GM18508 (cell line): ENCODE data around the gene SENP7.
"Not testable (repeated sequence)": the region's sequence is repeated elsewhere in the genome, so short reads cannot be mapped to it uniquely, and the experiment has no call there.

Experiments
- ATAC-seq: cut with Tn5 transposase; IDR thresholded peaks from one replicate; pipeline ENCODE4 v1.9.1; 2021; ENCODE audit warnings: moderate number of reproducible peaks; ENCODE audit not compliant: insufficient read depth, unreplicated experiment

The SENP7 gene

DNA sequence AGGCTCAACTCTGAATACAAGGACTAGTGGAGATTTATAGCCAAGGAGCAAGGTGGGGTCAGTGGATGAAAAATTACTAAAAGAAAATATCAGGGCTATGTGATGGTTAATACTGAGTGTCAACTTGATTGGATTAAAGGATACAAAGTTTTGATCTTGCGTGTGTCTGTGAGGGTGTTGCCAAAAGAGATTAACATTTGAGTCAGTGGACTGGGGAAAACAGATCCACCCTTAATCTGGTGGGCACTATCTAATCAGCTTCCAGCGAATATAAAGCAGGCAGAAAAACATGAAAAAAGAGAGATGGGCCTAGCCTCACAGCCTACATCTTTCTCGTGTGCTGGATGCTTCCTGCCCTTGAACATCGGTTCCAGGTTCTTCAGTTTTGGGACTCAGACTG is 14.4 kb upstream of the SENP7 start:
- no peak for ATAC-seq

DNA sequence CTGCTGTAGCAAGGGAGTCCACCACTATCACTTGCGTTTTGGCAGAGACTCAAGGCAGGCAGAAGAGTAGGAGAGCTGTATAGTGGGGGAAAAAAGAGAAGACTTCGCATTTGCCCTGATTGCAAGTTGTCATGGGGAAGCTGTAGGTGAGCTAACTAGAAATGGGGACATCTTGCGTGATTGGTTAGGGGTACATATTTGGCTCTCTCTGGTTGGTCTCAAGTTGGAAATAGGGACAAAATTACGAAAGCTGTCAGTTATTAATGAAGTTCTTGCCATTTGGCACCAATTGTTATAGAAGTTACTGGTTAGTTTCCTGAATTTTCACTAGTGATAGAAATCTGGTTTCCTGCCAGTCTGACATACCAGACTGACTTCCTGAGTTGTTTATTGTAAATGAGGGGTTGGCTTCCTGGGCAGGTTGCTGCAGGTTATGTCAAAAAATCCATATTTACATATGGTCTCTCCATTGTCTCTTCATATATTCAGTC is 8.2 kb upstream of the SENP7 start:
- ATAC-seq: no peak

DNA sequence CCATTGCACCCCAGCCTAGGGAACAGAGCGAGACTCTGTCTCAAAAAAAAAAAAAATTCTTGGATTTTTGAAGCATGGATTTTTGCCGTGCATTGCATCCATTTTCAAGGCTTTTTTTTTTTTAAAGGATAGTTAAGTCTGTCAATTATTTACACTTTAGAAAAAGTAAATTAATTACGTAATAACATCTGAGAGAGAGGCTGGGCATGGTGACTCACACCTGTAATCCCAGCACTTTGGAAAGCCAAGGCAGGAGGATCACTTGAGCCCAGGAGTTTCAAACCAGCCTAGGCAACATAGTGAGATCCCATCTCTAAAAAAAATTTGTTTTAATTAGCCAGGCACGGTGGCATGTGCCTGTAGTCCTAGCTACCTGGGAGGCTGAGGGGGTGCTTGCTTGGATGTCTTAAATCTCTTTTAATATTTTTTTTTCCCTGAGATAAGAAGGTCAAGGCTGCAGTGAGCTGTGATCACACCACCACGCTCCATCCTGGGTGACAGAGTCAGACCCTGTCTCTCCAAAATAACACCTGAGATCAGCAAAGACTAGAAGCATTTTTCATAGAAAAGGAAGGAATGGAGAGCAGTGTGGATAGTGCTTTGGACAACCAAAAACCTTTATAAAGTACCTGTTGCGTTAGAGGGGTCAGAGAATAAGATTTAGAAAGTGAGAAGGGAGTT is 6.8 kb upstream of the SENP7 start:
- ATAC-seq: no peak

DNA sequence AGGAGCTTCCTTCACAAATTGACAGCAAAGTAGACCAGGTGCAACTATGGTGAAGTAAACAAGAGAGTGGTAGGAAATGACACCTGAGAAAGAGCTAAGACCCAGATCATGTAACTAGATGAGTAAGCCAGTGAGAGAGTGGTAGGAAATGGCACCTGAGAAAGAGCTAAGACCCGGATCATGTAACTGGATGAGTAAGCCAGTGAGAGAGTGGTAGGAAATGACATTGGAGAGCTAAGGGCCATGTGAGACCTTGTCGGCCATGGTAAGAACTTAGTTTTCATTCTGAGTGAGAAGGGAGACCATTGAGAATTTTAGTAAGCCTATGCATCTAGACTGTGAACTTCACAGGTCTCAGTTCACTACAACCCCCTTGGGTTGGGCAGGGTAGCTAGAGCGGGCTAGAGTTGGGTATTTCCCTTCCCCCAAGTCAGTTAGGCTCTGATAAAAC is 5.4 kb upstream of the SENP7 start:
- ATAC-seq: peak; percentile 98

DNA sequence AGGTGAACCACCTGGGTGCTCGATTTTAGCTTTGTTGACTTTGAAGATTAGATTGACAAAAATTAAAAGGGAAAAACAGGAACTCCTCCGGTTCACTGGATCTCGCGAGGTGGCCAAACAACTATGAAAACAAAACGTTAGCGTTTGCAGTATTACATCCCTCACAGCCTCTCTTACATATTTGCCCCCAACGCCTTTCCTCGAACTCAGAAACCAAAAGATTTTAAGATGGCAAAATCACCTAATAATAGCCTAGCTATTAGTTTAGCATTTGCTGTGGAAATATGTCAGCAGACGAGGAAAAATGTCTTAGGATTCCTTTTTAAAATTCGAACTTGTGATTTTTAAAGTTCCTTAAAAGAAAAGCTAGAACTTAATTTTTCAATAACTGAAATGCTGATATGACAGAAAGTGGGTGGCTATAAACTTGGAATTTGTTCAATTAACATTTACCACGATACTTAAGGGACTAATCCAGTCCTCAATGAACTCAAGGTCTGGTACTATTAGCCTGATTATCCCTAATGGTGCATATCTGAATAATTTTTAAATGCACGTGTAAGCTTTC is 491 bp upstream of the SENP7 start:
- ATAC-seq: peak; percentile 14

DNA sequence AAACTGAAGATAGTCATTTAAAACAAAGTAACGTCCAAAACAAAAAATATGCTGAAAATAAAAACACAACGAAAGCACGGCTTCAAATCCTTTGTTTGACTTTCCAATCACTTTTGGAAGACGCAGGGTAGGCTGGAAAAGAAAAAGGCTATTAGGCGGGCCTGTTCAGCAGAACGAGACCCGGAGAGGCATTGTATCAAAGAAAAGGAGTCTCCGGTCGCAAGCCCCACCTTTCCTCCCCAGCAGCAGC is 691 bp downstream of the SENP7 start:
- ATAC-seq: peak; percentile 8

DNA sequence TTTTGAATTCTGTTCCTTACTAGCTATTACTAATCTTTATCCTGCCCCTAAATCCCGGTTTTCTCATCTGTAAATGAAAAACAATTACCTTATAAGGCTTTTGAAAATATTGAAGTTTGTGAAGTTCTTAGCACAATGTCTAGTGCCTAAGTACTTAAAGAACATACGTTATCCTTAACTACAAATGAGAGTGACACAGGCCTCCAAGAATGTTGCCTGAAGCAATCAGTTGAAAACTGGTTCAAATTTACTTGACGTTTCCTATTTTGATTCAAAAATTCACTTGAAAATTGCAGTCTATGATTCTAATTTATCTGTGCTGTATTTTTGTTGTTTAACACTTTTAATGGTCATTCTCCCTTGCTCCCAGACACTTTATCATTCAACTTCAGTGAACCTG is 3.2 kb downstream of the SENP7 start:
- no peak for ATAC-seq

DNA sequence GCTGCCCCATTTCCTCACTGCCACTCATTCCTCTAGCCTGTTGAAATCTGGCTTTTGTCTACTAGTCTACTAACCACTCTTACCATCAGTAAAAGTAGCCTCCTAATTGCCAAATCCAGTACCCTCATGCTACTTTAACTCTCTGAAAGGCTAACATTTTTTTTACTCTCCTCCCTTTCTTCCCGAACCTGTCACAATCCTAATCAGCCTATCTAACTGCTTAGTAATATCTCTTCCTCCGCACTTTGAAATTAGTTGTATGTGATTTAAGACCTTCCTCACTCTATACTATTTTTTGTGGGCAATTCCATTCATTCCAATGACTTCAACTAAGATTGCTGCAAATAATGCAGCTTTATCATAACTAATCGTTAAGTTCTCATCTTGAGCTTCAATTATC is 3.7 kb downstream of the SENP7 start:
- no peak for ATAC-seq

DNA sequence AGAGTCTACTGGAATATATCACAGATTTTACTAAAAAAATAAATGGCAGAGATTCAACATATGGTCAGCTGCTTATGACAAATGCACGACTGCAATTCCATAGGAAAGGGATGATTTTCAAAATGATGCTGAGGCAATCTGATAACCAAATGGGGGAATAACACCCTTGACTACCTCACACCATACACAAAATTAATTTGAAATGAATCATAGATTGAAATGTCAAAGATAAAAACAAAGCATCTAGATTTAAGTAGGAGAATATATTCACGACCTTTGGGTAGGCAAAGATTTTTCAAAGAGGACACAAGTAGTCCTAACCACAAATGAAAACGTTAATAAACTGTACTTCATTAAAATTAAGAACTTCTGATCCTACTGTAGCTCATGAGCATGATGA is 11.2 kb downstream of the SENP7 start:
- ATAC-seq: no peak

DNA sequence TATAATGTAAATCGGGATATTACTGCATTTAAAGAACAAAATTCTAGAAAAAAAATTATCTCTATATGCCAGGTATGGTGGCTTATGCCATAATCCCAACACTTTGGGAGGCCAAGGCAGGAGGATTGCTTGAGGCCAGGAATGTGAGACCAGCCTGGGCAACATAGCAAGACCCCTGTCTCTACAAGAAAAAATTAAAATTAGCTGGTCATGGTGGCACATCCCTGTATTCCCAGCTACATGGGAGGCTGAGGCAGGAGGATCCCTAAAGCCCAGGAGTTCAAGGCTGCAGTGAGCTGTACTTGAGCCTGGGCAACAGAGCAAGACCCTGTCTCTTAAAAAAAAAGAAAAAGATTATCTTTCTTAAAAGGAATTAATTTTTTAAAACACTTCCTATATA is 12.8 kb downstream of the SENP7 start:
- ATAC-seq: no peak

DNA sequence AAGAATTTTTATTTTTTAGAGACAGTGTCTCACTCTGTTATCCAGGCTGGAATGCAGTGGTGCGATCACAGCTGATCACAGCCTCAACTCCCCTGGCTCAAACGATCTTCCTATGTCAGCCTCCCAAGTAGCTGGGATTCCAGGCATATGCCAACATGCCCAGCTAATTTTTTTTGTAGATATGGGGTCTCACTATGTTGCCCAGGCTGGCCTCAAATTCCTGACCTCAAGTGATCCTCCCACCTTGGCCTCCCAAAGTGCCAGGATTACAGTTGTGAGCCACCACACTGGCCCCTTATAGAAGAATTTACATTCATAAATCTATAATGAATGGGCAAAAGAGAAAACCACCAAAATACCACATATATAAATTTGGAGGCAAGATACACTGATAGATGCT is 15.2 kb downstream of the SENP7 start:
- ATAC-seq: no peak

DNA sequence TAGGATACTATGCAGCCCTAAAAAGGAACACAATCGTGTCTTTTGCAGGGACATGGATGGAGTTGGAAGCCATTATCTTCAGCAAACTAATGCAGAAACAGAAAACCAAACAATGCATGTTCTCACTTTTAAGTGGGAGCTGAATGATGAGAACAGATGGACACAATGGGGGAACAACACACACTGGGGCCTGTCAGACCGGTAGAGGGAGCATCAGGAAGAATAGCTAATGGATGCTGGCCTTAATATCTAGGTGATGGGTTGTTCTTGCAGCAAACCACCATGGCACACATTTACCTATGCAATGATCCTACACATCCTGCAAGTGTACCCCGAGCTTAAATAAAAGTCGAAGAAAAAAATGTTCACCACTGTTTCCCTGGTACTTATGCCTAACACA is 17.5 kb downstream of the SENP7 start:
- no peak for ATAC-seq

DNA sequence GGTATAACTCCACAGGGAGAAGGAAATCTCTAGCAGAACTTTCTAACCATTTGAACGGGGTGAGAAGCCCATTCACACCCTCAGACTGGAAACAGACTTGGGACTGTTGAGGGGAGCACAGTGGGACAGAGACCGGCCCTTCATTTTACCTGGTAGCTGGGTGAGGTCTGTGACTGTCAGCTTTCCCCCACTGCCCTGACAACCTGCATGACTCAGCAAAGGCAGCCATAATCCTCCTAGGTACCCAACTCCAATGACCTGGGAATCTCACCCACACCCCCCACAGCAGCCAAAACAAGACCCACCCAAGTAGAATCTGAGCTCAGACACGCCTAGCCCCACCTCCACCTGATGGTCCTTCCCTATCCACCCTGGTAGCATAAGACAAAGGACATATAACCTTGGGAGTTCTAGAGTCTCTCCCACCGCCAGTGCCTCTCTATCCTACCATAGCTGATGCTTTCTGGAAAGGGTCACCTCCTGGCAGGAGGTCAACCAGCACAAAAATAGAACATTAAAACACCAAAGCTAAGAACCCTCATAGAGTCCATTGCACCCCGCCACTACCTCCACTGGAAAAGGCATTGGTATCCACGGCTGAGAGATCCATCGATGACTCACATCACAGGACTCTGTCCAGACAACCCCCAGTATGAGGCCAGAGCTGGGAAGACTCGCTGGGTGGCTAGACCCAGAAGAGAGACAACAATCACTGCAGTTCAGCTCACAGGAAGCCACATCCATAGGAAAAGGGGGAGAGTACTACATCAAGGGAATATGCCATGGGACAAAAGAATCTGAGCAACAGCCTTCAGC is 28.0 kb downstream of the SENP7 start:
- no peak for ATAC-seq

DNA sequence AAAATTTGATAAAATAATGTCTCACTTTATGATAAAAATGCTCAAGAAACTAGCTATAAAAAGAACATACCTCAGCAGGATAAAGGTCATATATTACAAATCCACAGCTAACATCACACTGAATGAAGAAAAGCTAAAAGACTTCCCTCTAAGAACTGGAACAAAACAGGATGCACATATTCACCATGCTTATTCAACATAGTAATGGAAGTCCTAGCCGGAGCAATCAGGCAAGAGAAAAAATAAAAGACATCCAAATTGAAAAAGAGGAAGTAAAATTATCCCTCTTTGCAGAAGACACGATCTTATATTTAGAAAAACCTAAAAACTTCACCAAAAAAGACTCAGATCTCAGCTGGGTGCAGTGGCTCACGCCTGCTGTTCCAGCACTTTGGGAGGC is 34.0 kb downstream of the SENP7 start:
- no peak for ATAC-seq

DNA sequence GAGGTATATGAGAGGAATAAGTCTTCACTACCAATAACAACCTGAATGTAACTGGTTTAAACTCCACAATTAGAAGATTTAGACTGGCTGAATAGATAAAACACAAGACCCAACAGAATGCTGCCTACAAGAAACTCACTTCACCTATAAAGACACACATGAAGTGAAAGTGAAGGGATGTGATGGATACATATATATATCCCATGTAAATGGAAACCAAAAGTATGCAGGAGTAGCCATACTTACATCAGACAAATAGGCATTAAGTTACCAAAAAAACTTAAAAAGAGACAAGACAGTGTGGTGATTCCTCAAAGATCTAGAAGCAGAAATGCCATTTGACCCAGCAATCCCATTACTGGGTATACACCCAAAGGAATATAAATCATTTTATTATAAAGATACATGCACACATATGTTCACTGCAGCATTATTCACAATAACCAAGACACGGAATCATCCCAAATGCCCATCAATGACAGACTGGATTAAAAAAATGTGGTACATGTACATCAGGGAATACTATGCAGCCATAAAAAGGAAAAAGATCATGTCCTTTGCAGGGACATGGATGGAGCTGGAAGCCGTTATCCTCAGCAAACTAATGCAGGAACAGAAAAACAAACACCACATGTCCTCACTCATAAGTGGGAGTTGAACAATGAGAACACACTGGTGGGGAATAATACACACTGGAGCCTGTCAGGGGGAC is 38.0 kb downstream of the SENP7 start:
- not testable (repeated sequence) for ATAC-seq

DNA sequence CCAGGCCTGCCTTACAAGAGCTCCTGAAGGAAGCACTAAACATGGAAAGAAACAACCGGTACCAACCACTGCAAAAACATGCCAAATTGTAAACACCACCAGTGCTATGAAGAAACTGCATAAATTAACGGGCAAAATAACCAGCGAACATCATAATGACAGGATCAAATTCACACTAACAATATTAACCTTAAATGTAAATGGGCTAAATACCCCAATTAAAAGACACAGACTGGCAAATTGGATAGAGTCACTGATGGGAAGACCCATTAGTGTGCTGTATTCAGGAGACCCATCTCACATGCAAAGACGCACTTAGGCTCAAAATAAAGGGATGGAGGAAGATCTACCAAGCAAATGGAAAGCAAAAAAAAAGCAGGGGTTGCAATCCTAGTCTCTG is 44.3 kb downstream of the SENP7 start:
- ATAC-seq: not testable (repeated sequence)

DNA sequence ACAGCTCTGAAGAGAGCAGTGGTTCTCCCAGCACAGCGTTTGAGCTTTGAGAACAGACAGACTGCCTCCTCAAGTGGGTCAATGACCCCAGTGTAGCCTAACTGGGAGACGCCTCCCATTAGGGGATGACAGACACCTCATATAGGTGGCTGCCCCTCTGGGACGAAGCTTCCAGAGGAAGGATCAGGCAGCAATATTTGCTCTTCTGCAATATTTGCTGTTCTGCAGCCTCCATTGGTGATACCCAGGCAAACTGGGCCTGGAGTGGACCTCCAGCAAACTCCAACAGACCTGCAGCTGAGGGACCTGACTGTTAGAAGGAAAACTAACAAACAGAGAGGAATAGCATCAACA is 45.7 kb downstream of the SENP7 start:
- ATAC-seq: not testable (repeated sequence)

DNA sequence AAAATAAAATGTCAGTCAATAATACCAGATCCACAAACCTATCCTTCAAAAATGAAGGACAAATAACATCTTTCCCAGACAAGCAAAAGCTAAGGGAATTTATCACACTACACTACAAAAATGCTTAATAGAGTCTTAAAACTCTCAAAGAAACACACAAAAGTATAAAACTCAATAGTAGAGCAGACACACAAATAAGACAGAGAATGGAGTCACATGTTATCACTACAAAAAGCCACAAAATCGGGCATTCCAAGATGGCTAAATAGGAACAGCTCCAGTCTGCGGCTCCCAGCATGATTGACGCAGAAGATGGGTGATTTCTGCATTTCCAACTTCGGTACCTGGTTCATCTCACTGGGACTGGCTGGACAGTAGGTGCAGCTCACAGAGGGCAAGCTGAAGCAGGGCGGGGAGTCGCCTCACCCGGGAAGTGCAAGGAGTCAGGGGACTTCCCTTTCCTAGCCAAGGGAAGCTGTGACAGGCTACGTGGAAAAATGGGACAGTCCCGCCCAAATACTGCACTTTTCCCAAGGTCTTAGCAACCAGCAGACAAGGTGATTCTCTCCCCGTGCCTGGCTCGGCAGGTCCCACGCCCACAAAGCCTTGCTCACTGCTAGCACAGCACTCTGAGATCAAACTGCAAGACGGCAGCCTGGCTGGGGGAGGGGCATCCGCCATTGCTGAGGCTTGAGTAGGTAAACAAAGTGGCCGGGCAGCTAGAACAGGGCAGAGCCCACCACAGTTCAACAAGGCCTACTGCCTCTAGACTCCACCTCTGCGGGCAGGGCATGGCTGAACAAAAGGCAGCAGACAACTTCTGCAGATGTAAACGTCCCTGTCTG is 46.3 kb downstream of the SENP7 start:
- no peak for ATAC-seq

DNA sequence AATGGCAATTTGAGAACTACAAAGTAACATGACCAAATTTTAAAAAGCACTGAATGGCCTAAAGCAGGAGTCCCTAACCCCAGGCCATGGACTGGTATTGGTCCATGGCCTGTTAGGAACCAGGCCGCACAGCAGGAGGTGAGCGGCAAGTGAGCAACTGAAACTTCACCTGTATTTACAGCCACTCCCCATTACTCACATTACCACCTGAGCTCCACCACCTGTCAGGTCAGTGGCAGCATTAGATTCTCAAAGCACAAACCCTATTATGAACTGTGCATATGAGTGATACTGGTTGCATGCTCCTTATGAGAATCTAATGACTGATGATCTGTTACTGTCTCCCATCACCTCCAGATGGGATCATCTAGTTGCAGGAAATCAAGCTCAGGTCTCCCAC is 48.8 kb downstream of the SENP7 start:
- ATAC-seq: no peak

DNA sequence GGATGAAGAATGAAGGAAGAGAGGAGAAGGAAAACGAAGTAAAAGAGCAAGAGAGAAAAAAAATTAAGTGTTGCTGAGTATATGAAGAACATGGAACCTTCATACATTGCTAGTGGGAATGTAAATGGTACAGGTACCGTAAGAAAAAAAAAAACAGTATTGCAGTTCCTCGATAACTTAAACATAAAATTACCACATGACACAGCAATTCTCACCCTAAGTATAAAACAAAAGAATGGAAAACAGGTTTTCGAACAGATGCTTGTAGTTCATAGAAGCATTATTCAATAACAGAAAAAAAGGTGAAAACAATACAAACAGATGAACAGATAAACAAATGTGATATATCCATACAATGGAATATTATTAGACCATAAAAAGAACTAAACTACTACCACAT is 51.6 kb downstream of the SENP7 start:
- ATAC-seq: no peak
